HTR-8/SVneo (cell line): Measurements from ENCODE around the gene TAF4.
"Not testable (repeated sequence)": the region's sequence is repeated elsewhere in the genome, so short reads cannot be mapped to it uniquely, and the experiment has no call there.

Experiments
- DNase-seq: peaks from one replicate; pipeline ENCODE4 v3.0.0; 2011; ENCODE audit warnings: low spot score, mixed read lengths; ENCODE audit not compliant: insufficient read length
- FAIRE-seq: peaks from 2 replicates; lab custom pipeline; 2011; peaks lifted over from hg19 to GRCh38; lab: Jason Lieb, UNC

The TAF4 gene

GRCh38 chr20:61972636-61973508 lies 92.8 kb downstream of the TAF4 start:
- DNase-seq: no peak
- FAIRE-seq: peak; percentile 88

- not testable (repeated sequence) for DNase-seq, FAIRE-seq
Measured at GRCh38 chr20:61971595-61971994, 94.1 kb downstream of the TAF4 start.

- peak; percentile 38 for FAIRE-seq
Measured at GRCh38 chr20:61970357-61970756, 95.3 kb downstream of the TAF4 start.

GRCh38 chr20:61969806-61970205 lies 95.9 kb downstream of the TAF4 start:
- DNase-seq (no peak), FAIRE-seq (peak; percentile 67)

More at GRCh38 chr20:61970357-61970756, 95.3 kb downstream of the TAF4 start:
- no peak for DNase-seq

GRCh38 chr20:61968932-61969331 lies 96.7 kb downstream of the TAF4 start:
- FAIRE-seq (peak; percentile 28), DNase-seq (no peak)

- FAIRE-seq (peak; percentile 95), DNase-seq (no peak)
Measured at GRCh38 chr20:61968036-61968810, 97.5 kb downstream of the TAF4 start.

GRCh38 chr20:61967300-61967699 lies 98.4 kb downstream of the TAF4 start:
- DNase-seq (no peak), FAIRE-seq (peak; percentile 58)

- DNase-seq (no peak), FAIRE-seq (peak; percentile 80)
Measured at GRCh38 chr20:61966492-61967244, 99.0 kb downstream of the TAF4 start.

GRCh38 chr20:61965606-61966491 lies 99.8 kb downstream of the TAF4 start:
- FAIRE-seq: no peak

GRCh38 chr20:61964675-61965605 lies 100.7 kb downstream of the TAF4 start:
- DNase-seq: no peak
- FAIRE-seq: no peak

More at GRCh38 chr20:61965606-61966491, 99.8 kb downstream of the TAF4 start:
- no peak for DNase-seq

GRCh38 chr20:61963885-61964674 lies 101.6 kb downstream of the TAF4 start:
- no peak for FAIRE-seq
- DNase-seq: no peak

GRCh38 chr20:61963149-61963548 lies 102.5 kb downstream of the TAF4 start:
- FAIRE-seq: no peak

GRCh38 chr20:61960836-61961235 lies 104.8 kb downstream of the TAF4 start:
- no peak for FAIRE-seq
- no peak for DNase-seq

More at GRCh38 chr20:61963149-61963548, 102.5 kb downstream of the TAF4 start:
- no peak for DNase-seq

GRCh38 chr20:61958773-61959700 lies 106.6 kb downstream of the TAF4 start:
- DNase-seq (no peak), FAIRE-seq (no peak)

GRCh38 chr20:61957961-61958715 lies 107.5 kb downstream of the TAF4 start:
- DNase-seq: no peak
- FAIRE-seq: peak; percentile 70
